HG03039 (cell line): ENCODE data around the gene SCYGR4.

Source experiments
- ATAC-seq: cut with Tn5 transposase; IDR thresholded peaks from one replicate; pipeline ENCODE4 v1.9.1; 2021; ENCODE audit warnings: mild to moderate bottlenecking, moderate library complexity; ENCODE audit not compliant: unreplicated experiment

Gene SCYGR4

DNA sequence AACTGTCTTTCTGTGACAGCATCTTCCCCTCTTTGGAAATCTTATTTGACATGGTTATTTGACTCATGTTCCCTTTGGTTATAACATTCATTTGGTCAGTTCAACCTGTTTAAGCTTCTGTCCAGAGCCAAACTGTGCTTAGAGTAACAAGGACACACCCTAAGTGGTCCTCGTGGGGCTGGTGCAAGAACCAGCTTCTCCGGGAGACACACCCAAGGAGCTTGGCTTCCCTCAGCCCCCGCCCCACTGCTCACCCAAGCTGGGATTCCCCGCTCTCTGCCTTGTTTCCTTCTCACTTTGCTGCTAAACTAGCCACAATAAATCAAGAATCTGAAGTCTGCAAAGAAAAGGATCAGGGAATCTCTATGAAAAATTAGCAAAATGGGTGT, 4.0 kb upstream of the SCYGR4 start:
- ATAC-seq, result no peak

DNA sequence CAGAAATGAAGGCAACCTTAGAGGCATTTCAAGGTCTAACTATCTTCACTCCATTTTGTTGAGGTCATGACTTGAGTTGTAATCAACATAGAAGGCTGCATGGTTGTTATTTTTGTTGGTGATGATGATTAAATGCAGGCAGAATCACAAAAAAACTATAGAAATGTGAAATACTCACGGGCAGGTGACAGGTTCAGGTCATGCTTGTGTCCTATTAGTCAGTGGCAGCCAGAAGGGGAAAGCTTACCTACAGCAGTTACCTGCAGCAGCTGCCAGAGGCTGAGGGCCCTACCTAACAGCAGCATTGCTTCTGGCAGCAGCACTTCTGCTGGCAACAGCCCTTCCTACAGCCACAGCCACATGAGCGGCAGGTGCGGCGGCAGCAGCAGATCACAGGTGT, 3.1 kb upstream of the SCYGR4 start:
- ATAC-seq, result no peak

DNA sequence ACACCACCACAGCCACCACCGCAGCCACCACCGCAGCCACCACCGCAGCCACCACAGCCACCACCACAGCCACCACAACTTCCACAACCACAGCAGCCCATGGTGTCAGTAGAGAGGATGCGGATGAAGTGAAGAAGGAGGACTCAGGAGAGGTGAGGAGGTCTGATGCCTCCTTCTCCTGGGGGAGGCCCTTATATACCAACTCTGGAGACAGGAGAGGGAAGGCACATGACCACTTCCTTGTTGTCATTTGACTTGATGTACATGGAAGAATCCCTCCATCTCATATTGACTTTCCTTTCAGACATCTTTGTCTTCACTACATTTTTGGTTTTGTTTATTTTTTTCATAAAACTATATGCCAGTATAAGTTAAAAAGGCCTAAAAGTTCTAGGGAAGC, 2.6 kb upstream of the SCYGR4 start, which contains the start of gene SCYGR3:
Gene SCYGR3 (minus strand): TSS at position 101 of the 400 bp plus-strand sequence. CDS start 0 bp downstream, at position 101.
- ATAC-seq, result no peak

DNA sequence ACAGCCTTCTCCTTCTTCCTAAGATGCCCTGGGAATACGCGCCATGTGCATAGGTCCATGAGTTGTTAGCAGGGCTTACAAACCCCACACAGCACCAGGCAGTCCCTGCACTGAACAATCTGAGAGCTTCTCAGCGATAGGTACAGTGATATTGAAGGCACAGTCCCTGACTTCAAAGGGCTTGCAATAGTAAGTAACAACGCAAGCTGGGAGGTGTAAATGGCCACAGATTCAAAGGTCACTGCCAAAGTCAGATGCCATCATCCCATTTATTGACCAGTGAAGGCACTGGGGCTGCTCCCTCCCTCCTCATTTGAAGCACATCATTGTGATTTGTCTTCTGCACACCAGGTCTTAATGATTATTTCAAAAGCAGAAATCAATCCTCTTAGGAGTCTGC, 2.1 kb upstream of the SCYGR4 start:
- no peak for ATAC-seq

DNA sequence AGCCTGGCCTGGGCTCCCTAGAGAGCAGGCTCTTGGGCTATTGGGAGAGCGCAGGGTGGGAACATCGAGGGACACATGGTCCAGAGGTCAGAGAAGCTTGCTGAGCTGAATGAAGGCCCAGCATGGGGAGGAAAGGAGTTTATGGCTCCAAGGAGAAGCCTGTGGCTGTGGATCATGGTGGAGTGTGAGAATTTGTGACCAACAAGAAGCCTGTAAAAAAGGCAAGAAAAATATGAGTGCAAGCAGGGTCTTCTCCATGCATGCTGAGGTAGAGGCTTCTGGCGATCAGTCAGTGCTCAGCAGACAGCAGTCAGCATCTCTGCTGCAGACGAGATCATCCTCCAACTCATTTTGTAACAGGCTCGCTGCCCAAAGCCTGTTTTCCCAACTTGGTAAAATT, 1.4 kb upstream of the SCYGR4 start:
- no peak for ATAC-seq

DNA sequence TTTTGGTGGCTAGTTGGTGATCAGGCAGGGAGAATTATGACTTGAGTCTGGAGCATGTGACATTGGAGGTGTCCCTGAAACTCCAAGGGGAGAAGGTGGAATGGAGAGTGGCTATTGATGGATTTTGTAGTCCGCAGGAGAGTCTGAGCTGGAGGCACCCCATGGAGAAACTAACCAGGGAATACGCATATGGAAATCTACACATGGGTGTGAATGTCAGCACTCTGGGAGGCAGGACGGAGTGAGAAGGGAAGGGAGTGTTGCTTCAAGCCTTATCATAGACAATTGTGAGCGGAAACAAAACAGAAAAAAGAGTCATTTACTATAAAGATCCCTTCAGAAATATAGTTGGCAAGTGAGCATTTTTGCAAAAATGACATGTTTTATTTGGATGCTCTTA, 667 bp upstream of the SCYGR4 start:
- ATAC-seq, result no peak

DNA sequence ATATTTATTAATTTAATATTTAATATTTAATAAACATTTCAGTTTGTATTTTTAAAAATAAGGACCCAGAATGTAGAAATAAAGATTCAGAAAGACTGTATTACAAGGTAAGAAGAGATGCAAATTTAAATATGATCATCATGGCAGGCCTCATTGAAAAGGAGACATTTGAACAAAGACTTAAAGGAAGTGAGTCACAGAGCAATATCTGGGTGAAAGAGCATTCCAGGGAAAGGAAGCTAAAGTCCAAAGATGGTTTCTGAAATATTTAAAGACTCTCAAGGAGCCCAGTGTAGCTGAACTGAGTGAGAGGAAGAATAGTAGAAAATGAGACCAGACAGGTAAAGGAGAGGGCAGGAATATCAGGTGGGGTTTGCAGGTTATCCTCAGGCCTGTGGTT, 5.9 kb downstream of the SCYGR4 start:
- no peak for ATAC-seq

DNA sequence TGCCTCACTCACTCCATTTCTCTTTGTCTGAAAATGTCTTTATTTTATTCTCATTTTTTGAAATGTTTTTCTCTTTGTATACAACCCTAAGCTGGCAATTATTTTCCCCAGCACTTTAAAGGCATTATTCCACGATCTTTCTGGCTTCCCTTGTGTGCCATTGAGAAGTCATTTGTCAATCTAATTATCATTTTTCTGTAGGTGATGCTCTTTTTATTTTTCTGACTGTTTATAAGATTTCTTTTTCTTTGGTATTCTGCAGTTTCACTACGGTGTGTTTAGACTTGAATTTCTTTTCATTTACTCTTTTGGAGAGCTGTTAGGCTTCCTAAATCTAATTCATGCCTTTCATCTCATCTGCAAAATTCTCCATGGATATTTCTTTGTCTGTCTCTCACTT, 8.1 kb downstream of the SCYGR4 start:
- ATAC-seq, result no peak

DNA sequence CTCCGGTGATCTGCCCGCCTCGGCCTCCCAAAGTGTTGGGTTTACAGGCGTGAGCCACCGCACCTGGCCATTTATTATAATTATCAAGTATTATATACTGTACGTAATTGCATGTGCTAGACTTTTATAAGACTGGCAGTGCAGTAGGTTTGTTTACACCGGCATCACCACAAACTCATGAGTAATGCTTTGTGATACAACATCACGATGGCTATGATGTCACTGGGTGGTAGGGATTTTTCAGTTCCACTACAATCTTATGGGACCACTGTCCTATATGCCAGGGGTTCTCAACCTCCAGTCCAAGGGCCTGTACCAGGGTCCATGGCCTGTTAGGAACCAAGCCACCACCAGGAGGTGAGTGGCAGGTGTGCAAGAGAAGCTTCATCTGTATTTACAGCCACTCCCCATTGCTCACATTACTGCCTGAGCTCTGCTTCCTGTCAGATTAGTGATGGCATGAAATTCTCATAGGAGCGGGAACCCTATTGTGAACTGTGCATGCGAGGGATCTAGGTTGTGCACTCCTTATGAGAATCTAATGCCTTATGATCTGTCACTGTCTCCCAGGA, 9.4 kb downstream of the SCYGR4 start:
- no peak for ATAC-seq

DNA sequence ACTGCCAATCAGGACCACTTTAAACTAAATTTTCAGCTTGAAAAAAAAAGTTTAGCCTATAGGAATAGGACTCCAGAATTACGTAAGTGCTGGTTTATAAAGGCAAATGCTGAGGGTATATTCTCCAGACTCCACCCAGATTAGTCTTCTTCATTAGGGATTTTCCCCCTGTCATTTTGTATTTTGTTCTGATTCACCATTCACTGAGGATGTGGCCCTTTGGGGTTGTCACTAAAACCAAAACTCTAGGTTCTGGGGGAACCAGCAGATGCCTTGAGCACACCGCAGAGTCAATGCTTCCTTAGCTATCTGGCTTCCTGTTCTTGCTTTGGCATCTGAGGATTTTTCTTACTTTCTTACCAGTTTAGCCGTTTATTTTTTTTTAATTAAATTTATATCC, 10.5 kb downstream of the SCYGR4 start:
- peak; percentile 90 for ATAC-seq

DNA sequence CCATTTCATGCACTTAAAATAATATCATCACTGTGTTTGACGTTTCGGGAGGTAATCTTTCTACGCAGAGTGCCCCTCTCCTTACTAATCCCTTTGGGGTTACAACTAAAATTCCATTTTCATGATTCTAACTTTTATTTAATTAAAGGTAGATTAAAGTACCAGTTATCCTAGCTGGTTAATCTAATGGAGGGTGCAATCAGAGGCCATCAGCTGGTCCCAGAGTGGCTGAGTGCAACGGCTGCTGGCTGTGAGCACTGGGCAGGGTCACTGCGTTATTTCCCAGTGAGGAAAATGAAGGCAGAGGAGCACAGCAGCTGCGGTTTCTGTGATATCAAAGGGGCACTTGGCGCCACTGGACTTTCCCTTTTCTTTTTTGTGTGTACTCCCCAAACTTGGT, 12.1 kb downstream of the SCYGR4 start:
- no peak for ATAC-seq

DNA sequence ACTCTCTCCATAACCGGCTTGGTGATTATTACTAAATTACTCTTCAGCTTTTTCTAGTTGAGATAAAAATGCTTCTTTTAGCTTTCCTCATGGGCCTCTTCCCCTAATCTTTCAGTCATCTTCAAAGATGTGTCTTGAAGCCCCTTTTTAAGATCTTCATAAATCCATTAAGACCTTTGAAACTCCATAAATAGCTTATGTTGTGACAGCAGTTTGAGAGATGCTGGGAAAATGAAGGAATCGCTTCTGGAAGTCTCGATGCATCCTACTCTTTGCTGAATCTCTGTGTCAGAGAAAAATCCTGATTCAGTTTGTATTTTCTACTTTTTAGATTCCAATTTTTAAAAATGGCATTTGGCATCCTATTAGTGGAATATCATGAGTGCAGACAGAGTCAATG, 13.0 kb downstream of the SCYGR4 start:
- no peak for ATAC-seq

DNA sequence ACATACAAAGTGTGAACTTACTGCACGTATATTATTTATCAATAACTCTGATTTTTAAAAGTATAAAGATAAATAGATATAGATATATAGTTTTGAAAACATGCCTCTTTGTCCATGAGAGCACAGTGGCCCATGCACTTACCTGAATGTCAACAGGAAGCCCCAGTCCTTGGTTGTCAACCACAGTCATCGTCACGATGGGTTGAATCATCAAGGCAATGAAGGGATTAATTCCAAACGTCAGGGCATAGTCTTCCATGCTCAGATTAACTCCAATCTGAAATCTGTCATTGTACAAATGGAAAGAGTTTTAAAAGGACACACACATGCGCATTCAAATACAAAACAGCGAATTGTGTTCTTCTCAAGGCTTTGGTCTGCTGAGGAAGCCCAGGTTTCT, 15.5 kb downstream of the SCYGR4 start:
- no peak for ATAC-seq

DNA sequence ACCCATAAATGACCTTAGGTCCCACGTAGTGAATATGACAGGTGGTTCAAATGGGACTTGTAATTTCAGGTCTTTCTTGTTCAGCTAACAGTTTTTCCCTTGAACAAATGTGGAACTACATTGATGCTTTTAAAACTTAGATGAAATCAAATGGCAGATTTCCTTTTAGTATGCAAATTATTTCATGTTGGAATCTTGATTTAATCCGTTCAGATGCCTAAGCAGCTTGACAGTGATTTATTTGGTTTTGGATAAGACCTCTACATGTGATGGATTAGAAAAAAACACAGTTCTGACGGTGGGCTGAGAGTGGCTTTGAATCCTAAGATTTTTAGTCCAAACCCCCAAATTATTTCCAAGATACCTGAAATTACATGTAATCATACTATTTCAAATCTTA, 16.9 kb downstream of the SCYGR4 start:
- ATAC-seq, result no peak

DNA sequence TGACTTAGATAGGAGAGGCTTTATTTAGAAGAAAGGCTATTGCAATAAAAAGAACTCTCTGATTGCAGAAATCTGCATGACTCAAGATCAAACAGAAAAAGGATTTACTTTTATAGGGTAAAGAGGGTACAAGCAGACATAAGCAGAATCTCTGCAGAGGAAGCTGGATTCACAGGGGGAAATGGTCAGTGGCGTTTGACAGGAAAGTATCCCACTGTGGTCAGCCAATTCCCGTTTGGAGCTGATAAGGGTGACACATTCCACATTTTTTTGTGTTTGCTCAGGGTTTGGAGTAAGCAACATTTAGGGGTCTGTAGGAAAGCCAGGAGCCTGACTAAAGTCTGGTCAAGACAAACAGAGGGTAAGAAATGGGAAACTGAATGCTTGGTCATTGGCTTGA, 25.4 kb downstream of the SCYGR4 start:
- ATAC-seq, result no peak

DNA sequence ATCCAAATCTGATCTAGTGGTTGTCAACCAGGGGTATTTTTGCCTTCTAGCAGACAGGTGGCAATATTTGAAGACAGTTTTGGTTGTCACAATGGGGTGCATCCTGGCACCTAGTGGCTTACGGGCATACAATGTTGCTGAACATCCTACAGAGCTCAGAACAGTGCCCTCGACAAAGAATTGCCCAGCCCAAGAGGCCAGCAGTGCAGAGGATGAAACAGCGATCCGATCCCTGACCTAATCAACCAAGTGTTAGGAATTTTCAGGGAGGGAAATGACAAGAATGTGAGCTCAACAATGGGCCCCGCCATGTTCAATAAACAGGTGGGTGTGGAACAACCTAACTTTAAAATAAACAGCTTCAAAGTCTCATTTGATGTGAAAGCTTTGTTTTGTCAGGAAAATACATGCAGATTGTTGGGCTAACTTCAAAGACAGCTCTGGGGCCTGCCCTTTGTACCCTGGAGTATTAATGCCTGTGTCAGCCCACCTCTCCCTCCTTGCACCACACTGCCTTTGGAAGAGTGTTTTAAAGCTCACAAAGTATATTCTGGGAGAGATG, 26.8 kb downstream of the SCYGR4 start:
- ATAC-seq, result no peak

DNA sequence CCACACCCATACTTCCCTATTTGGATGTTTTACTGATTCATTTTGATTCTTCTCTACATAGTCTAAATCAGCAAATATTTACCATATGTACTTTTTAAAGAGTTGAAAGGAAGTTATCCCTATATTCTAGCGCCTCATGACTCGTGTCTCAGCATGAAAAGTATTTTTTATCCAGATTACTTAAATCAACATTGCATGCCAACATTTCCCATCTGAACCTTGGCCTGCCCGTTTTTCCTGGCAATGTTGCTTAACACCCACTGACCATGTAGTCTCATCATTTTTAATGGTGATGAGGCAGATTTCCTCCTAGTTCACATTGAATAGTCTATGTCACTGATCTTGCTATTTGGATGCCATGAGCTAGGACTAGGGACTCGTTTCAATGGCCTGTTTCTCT, 36.1 kb downstream of the SCYGR4 start:
- ATAC-seq, result no peak

DNA sequence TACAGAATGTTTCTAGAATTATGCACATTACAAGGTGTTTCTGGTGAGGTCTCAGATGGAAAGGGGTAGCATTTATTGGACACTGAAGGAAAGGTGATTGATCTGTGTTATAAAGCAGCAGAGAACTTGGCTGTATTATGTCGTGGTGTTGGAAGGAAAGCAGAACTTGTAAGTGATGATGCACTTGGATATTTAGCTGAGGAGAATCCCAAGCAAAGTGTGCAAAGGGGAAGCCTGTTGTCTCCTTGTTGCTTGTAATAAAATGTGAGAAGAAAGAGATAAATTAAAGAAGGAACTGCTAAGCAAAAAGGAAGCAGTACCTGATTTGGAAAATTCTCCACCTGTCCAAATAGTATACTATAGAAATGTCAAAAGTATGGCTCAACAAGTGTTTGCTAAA, 37.1 kb downstream of the SCYGR4 start:
- no peak for ATAC-seq

DNA sequence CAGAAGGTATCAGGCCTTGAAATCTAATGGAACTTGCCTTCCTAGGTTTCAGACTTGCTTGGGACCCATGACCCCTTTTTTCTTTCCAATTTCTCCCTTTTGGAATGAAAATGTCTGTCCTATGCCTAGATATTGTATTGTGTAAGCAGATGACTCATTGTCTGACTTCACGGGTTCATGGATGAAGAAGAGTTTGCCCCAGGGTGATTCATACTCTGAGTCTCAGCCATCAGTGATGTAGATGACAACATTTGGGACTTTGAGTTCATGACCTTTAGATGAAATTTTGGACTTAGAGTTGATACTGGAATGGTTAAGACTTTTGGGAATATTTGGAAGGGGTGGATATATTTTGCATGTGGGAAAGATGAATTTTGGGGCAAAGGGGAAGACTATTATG, 38.2 kb downstream of the SCYGR4 start:
- ATAC-seq, result no peak

DNA sequence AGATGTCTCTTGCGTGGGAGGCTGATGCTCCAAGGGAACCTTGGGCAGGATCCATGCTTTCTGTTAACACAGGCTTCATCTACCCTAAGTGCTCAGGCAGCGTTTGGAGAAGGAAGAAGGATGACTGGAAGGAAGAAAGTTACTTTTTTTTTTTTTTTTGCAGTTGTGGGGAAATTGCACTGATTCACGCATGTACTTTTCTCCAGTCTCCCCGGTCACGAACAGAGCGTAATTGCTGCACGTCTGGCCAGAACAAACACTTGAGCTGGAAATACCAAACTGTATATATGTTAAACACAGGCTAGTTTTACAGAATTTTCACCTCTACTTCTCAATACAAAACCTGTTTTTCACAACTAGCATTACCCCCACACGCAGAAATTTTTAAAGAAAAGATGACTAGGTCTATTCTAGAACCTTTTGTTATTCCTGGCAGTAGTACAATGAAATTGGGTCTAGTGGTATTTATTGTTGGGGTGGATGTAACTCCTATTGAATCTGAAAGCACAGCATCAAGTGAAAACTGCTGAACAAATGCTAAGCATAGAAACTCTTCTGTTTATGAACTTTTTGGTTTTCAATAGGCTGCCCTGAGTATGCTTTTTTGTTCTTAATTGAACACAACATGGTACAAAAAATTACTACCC, 40.0 kb downstream of the SCYGR4 start:
- no peak for ATAC-seq

DNA sequence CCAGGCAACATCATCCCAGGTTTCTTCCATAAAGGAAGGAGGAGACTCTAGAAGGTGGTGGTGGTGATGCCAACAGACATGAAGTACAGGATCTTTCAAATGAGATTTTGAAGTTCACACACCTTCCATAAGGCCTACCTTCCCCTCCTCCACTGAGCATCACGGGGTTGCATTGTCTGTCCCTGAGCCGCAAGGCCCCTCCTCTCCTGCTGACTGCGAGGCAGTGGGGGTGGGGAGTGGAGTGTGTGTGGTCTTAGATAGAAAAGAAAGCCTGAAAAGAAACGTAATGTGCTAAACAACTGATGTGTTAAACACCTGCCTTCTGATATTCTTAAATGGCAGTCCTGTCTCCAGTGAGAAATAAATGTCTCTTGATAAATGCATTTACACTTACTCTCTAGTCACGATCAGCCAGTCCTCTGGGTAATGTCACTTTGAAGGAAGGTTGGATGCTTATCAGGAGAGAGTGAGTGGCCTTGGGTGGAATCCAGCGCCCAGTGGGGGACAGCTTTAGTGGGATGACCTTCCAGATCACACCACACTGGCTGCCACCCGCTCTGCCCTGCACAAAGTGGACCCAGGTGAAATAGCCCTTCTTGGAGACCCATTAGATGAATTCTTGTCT, 43.8 kb downstream of the SCYGR4 start:
- ATAC-seq, result no peak

DNA sequence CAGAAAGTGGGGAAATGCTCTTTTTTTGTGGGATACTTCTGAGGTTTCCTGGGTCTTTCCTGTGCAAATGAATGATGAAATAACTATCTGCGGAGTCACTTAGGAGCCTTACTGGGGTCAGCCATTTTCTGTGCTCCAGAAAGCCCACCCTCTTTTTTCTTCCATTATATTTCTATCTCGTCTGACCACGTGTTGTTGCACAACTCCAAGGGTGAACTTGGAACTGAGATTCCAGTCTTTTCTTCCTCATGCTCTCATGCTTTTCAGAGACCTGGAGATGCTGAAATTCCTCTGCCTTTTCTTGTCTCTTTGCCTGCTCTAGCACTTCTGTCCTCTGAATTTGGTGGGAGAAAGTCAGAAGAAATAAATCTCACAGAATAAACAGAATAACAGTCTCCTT, 44.5 kb downstream of the SCYGR4 start:
- ATAC-seq, result no peak
